ENCODE results near the gene PCCB. TPM values are rescaled to one million over a fixed set of nuclear protein-coding genes. Genes with fewer than 3 reads are reported as not detected.
A peak's percentile ranks its signal among the peaks of the same experiment; 100 is the strongest.
"Not testable (repeated sequence)": the region's sequence is repeated elsewhere in the genome, so short reads cannot be mapped to it uniquely, and the experiment has no call there.

The PCCB gene
- total RNA-seq, 1 donor from 2014 or later, result 32.6 TPM

DNA sequence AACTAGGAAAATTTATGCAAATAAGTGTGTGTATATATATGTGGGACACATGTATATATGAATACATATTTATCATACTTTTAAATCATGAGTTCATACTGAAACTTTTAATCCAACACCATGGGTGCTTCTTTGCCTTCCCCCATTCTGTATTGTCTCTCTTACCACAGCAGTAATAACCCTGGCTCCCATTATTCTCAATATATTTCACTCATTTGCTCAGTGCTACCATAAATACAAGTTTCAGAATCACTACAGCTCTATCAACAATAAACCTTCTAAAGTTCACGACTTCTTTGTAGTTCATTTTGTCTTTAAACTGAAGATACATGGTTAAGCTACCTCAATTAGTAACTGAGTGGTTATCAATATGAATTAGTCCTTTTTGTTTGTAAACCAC lies 82.2 kb downstream of the PCCB start:
- no peak overlapping the region for H3K4me3 ChIP-seq
- H3K4me1 ChIP-seq, result no peaks in the 10 kb centered on the region
- ATAC-seq, result no peak
- intact Hi-C loops (cut with DNase I), result no loop called here
- peaks cover 45% of the 10 kb centered on the region for H3K36me3 ChIP-seq
- no peaks in the 10 kb centered on the region for H3K9me3 ChIP-seq
- no peak for DNase-seq
- TF ChIP-seq, protein P1, sequence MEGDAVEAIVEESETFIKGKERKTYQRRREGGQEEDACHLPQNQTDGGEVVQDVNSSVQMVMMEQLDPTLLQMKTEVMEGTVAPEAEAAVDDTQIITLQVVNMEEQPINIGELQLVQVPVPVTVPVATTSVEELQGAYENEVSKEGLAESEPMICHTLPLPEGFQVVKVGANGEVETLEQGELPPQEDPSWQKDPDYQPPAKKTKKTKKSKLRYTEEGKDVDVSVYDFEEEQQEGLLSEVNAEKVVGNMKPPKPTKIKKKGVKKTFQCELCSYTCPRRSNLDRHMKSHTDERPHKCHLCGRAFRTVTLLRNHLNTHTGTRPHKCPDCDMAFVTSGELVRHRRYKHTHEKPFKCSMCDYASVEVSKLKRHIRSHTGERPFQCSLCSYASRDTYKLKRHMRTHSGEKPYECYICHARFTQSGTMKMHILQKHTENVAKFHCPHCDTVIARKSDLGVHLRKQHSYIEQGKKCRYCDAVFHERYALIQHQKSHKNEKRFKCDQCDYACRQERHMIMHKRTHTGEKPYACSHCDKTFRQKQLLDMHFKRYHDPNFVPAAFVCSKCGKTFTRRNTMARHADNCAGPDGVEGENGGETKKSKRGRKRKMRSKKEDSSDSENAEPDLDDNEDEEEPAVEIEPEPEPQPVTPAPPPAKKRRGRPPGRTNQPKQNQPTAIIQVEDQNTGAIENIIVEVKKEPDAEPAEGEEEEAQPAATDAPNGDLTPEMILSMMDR (IDR thresholded peaks at IDR 0.05), result no peak
- H3K27me3 ChIP-seq, result no peaks in the 10 kb centered on the region
- H3K27ac ChIP-seq, result no peak overlapping the region

DNA sequence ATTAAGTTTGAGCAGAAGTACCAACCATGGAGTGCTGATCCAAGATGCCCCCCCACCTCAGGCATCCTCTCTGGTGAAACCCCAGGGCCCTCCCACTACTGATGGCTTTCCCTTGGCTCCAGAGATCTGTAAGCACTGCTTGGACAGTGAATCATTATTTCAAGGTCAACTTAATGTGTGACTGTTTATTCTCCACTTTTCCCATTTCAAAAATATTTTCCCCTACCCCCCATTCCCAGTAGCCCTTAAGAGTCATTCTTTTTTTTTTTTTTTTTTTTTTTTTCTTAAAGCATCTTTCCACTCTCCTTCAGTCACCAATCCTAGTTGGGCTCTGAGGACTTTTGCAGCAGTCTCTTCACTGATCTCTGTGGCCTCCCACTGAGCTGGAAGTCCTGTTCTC lies 82.6 kb downstream of the PCCB start:
- DNase-seq (no peak), ATAC-seq (no peak)
- Histone ChIP-seq H3K27me3 (no peaks in the 10 kb centered on the region), H3K4me3 (no peak overlapping the region), H3K4me1 (no peaks in the 10 kb centered on the region), H3K36me3 (peaks cover 49% of the 10 kb centered on the region), H3K9me3 (no peaks in the 10 kb centered on the region), H3K27ac (no peak overlapping the region)
- intact Hi-C loops (cut with DNase I), result no loop called here
- TF ChIP-seq, protein P1 (IDR thresholded peaks at IDR 0.05), result no peak

- H3K36me3 ChIP-seq, result peaks cover 52% of the 10 kb centered on the region
- intact Hi-C loops (cut with DNase I), result no loop called here
- ATAC-seq, result no peak
- H3K4me1 ChIP-seq, result no peaks in the 10 kb centered on the region
- TF ChIP-seq, protein P1 (IDR thresholded peaks at IDR 0.05), result no peak
- no peaks in the 10 kb centered on the region for H3K9me3 ChIP-seq
- H3K4me3 ChIP-seq, result no peak overlapping the region
- no peak overlapping the region for H3K27ac ChIP-seq
- no peak for DNase-seq
- H3K27me3 ChIP-seq, result no peaks in the 10 kb centered on the region
Measured at GRCh38 chr3:136334209-136334608, 84.1 kb downstream of the PCCB start.

DNA sequence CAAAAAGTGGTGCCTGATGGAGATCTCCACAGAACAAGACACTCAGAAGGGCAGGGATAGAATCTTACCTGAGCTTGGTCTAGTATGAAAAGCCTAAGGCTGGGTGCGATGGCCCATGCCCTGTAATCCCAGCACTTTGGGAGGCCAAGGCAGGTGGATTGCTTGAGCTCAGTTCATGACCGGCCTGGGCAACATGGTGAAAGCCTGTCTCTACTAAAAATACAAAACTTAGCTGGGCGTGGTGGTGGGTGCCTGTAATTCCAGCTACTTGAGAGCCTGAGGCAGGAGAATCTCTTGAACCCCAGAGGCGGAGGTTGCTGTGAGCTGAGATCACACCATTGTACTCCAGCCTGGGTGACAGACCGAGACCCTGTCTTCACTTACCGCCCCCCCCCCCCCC lies 84.6 kb downstream of the PCCB start:
- H3K36me3 ChIP-seq, result peaks cover 58% of the 10 kb centered on the region
- H3K4me1 ChIP-seq; ATAC-seq; H3K27me3 ChIP-seq; intact Hi-C loops (cut with DNase I); H3K27ac ChIP-seq; DNase-seq; H3K4me3 ChIP-seq; H3K9me3 ChIP-seq: not testable (repeated sequence)

GRCh38 chr3:136336329-136337100 lies 86.4 kb downstream of the PCCB start:
- no peak for ATAC-seq
- Histone ChIP-seq H3K27ac (no peak overlapping the region), H3K4me3 (no peak overlapping the region), H3K4me1 (no peaks in the 10 kb centered on the region), H3K36me3 (peaks cover 73% of the 10 kb centered on the region), H3K9me3 (no peaks in the 10 kb centered on the region), H3K27me3 (no peaks in the 10 kb centered on the region)
- TF ChIP-seq, protein P1 (IDR thresholded peaks at IDR 0.05), result no peak
- no peak for DNase-seq
- intact Hi-C loops (cut with DNase I), result no loop called here

GRCh38 chr3:136343446-136343845 lies 93.3 kb downstream of the PCCB start:
- H3K4me1 ChIP-seq, result peaks cover 8% of the 10 kb centered on the region
- H3K36me3 ChIP-seq, result peaks cover 49% of the 10 kb centered on the region
- DNase-seq (no peak), ATAC-seq (peak; percentile 75)
- H3K27me3 ChIP-seq, result no peaks in the 10 kb centered on the region
- H3K27ac ChIP-seq, result no peak overlapping the region
- H3K4me3 ChIP-seq, result no peak overlapping the region
- TF ChIP-seq, protein P1 (IDR thresholded peaks at IDR 0.05), result no peak
- no peaks in the 10 kb centered on the region for H3K9me3 ChIP-seq
- intact Hi-C loops (cut with DNase I), result no loop called here
